H1 (cell line): ENCODE data around the gene TMEM51. TPM values are rescaled to one million over a fixed set of nuclear protein-coding genes. Genes with fewer than 3 reads are reported as not detected.

Source experiments
- ASH2L ChIP-seq: fragments of 200-600, 300-600 bp; sonication (generic); IDR thresholded peaks from one replicate; pipeline ENCODE4 v1.7.1; 2017; ENCODE audit warnings: low read length
- BRCA1 ChIP-seq: IDR thresholded peaks from 2 replicates; pipeline ENCODE4 v1.6.1; 2012; ENCODE audit warnings: low read depth, low read length, improper control_type of control experiment
- CBX8 ChIP-seq: fragments of 300-800, 300-1000 bp; sonication (generic); IDR thresholded peaks from 2 replicates; pipeline ENCODE4 v1.7.1; 2016; ENCODE audit warnings: low read depth, low read length, borderline replicate concordance
- KDM5A ChIP-seq: fragments of 200-600 bp; IDR thresholded peaks from 2 replicates; pipeline ENCODE4 v1.7.1; 2012; ENCODE audit warnings: mild to moderate bottlenecking, low read length, inconsistent platforms, mixed read lengths
- POLR2A ChIP-seq, 2 experiments: IDR thresholded peaks; 1 replicate in 1 of 2; 2 replicates in 1 of 2; pipeline ENCODE4 v1.6.1; 2011; ENCODE audit warnings: low read depth in 2 of 2, low read length in 2 of 2, mild to moderate bottlenecking in 2 of 2; ENCODE audit errors: control extremely low read depth in 1 of 2
- SP2 ChIP-seq: IDR thresholded peaks from 2 replicates; pipeline ENCODE4 v1.6.1; 2012; ENCODE audit warnings: mild to moderate bottlenecking, low read length, inconsistent platforms
- SP4 ChIP-seq: IDR thresholded peaks from 2 replicates; pipeline ENCODE4 v1.6.1; 2012; ENCODE audit warnings: low read length, inconsistent platforms
- SUZ12 ChIP-seq: fragments of 200-600 bp; sonication (generic); IDR thresholded peaks from 2 replicates; pipeline ENCODE4 v1.6.1; 2012; ENCODE audit warnings: mild to moderate bottlenecking, inconsistent platforms, low read length, moderate library complexity, mixed read lengths
- TAF1 ChIP-seq: IDR thresholded peaks from 2 replicates; pipeline ENCODE4 v1.6.1; 2011; ENCODE audit warnings: mild to moderate bottlenecking, low read depth, low read length
- TAF7 ChIP-seq: optimal IDR thresholded peaks from 2 replicates; pipeline ENCODE3; 2011; ENCODE audit warnings: low read depth, mild to moderate bottlenecking, inconsistent platforms, low read length, moderate library complexity, borderline replicate concordance
- polyA plus RNA-seq, 7 experiments: library from polyadenylated mRNA; depleted of rRNA in 3 of 7; stranded (reverse) in 5 of 7; unstranded in 2 of 7; fragments of >200 nt in 5 of 7; fragments of 200-250 nt in 2 of 7; gene quantifications; 1 replicate in 5 of 7; 2 replicates in 1 of 7; 4 replicates in 1 of 7; pipeline versions ENCODE4 v1.2.1 to v1.2.3, GENCODE V29; 2011 to 2013; ENCODE audit warnings: missing spikeins in 2 of 7, mixed read lengths in 2 of 7
- total RNA-seq: library from RNA; stranded (reverse); fragmentation: NEBNext Ultra II Directional; extraction: Animal tissue kit (Norgen Biotek cat#: 25700); gene quantifications from 2 replicates; pipeline ENCODE4 v1.2.1, GENCODE V29; 2021
- TF ChIP-seq, protein P1 (sequence below): fragments of 300-600 bp; sonication (generic); IDR thresholded peaks from 2 replicates; pipeline ENCODE4 v1.7.1; 2012; ENCODE audit warnings: low read length, moderate library complexity, mild to moderate bottlenecking, inconsistent platforms; ENCODE audit not compliant: insufficient replicate concordance
- TF ChIP-seq, protein P2 (sequence below): IDR thresholded peaks from 2 replicates; pipeline ENCODE4 v1.6.1; 2012; ENCODE audit warnings: inconsistent platforms
- TF ChIP-seq, protein P3 (sequence below): IDR thresholded peaks from 2 replicates; pipeline ENCODE4 v1.6.1; 2012; ENCODE audit warnings: inconsistent platforms

Gene TMEM51
- total and polyA plus RNA-seq, 2 of the 8 experiments (the other 6 are each of a cell fraction or from before 2014, with no cell fraction given): 9.9 to 10.7 TPM

DNA sequence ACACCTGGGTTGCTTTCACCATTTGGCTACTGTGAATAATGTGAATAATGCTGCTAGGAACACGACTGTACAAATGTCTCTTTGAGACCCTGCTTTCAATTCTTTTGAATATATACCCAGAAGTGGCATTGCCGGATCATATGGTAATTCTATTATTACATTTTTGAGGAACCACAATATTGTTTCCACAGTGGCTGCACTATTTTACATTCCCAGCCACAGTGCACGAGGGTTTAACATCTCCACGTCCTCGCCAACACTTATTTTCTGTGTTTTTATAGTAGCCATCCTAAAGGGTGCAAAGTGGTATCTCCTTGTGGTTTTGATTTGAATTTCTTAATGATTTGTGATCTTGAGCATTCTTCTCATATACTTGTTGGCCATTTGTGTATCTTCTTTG lies 109.2 kb downstream of the TMEM51 start (continued):
- TF ChIP-seq, protein P1, sequence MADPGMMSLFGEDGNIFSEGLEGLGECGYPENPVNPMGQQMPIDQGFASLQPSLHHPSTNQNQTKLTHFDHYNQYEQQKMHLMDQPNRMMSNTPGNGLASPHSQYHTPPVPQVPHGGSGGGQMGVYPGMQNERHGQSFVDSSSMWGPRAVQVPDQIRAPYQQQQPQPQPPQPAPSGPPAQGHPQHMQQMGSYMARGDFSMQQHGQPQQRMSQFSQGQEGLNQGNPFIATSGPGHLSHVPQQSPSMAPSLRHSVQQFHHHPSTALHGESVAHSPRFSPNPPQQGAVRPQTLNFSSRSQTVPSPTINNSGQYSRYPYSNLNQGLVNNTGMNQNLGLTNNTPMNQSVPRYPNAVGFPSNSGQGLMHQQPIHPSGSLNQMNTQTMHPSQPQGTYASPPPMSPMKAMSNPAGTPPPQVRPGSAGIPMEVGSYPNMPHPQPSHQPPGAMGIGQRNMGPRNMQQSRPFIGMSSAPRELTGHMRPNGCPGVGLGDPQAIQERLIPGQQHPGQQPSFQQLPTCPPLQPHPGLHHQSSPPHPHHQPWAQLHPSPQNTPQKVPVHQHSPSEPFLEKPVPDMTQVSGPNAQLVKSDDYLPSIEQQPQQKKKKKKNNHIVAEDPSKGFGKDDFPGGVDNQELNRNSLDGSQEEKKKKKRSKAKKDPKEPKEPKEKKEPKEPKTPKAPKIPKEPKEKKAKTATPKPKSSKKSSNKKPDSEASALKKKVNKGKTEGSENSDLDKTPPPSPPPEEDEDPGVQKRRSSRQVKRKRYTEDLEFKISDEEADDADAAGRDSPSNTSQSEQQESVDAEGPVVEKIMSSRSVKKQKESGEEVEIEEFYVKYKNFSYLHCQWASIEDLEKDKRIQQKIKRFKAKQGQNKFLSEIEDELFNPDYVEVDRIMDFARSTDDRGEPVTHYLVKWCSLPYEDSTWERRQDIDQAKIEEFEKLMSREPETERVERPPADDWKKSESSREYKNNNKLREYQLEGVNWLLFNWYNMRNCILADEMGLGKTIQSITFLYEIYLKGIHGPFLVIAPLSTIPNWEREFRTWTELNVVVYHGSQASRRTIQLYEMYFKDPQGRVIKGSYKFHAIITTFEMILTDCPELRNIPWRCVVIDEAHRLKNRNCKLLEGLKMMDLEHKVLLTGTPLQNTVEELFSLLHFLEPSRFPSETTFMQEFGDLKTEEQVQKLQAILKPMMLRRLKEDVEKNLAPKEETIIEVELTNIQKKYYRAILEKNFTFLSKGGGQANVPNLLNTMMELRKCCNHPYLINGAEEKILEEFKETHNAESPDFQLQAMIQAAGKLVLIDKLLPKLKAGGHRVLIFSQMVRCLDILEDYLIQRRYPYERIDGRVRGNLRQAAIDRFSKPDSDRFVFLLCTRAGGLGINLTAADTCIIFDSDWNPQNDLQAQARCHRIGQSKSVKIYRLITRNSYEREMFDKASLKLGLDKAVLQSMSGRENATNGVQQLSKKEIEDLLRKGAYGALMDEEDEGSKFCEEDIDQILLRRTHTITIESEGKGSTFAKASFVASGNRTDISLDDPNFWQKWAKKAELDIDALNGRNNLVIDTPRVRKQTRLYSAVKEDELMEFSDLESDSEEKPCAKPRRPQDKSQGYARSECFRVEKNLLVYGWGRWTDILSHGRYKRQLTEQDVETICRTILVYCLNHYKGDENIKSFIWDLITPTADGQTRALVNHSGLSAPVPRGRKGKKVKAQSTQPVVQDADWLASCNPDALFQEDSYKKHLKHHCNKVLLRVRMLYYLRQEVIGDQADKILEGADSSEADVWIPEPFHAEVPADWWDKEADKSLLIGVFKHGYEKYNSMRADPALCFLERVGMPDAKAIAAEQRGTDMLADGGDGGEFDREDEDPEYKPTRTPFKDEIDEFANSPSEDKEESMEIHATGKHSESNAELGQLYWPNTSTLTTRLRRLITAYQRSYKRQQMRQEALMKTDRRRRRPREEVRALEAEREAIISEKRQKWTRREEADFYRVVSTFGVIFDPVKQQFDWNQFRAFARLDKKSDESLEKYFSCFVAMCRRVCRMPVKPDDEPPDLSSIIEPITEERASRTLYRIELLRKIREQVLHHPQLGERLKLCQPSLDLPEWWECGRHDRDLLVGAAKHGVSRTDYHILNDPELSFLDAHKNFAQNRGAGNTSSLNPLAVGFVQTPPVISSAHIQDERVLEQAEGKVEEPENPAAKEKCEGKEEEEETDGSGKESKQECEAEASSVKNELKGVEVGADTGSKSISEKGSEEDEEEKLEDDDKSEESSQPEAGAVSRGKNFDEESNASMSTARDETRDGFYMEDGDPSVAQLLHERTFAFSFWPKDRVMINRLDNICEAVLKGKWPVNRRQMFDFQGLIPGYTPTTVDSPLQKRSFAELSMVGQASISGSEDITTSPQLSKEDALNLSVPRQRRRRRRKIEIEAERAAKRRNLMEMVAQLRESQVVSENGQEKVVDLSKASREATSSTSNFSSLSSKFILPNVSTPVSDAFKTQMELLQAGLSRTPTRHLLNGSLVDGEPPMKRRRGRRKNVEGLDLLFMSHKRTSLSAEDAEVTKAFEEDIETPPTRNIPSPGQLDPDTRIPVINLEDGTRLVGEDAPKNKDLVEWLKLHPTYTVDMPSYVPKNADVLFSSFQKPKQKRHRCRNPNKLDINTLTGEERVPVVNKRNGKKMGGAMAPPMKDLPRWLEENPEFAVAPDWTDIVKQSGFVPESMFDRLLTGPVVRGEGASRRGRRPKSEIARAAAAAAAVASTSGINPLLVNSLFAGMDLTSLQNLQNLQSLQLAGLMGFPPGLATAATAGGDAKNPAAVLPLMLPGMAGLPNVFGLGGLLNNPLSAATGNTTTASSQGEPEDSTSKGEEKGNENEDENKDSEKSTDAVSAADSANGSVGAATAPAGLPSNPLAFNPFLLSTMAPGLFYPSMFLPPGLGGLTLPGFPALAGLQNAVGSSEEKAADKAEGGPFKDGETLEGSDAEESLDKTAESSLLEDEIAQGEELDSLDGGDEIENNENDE: no peak
- TF ChIP-seq SP4 (no peak), TAF1 (no peak), TAF7 (no peak), KDM5A (no peak), SUZ12 (no peak), BRCA1 (no peak), CBX8 (no peak), ASH2L (no peak), SP2 (no peak), POLR2A (IDR thresholded peaks at IDR 0.05; ENCODE audit: control extremely low read depth in 1 of 2, low read depth in 2 of 2, low read length in 2 of 2) (no peak)
- TF ChIP-seq, protein P2, sequence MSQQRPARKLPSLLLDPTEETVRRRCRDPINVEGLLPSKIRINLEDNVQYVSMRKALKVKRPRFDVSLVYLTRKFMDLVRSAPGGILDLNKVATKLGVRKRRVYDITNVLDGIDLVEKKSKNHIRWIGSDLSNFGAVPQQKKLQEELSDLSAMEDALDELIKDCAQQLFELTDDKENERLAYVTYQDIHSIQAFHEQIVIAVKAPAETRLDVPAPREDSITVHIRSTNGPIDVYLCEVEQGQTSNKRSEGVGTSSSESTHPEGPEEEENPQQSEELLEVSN: no peak
- TF ChIP-seq, protein P3, sequence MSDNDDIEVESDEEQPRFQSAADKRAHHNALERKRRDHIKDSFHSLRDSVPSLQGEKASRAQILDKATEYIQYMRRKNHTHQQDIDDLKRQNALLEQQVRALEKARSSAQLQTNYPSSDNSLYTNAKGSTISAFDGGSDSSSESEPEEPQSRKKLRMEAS: no peak
